A673 (cell line): ENCODE results near the gene MLXIP. TPM values are rescaled to one million over a fixed set of nuclear protein-coding genes. Genes with fewer than 3 reads are reported as not detected.

Experiments used
- BruUV-seq: library from RNA; stranded (reverse); fragments of 400-500 nt; replicated peaks from 2 replicates; lab custom pipeline; 2021; lab: Mats Ljungman, UMichigan
- CTCF ChIA-PET: fragments of 300-600 bp; sonication (Branson Sonifier 250); formaldehyde crosslinking; loops from one replicate; lab custom pipeline; 2022; ENCODE audit warnings: antibody characterized with exemption; lab: Charles Lee
- POLR2A ChIA-PET: fragments of 300-600 bp; sonication (Branson Sonifier 250); formaldehyde crosslinking; loops from one replicate; lab custom pipeline; 2022; ENCODE audit warnings: antibody characterized with exemption; ENCODE audit not compliant: low non-redundant PET; lab: Charles Lee
- DNase-seq: peaks from one replicate; pipeline ENCODE4 v3.0.0-alpha.2; 2015; ENCODE audit warnings: low spot score
- H3K27ac ChIP-seq: fragments of 200-600 bp; sonication (generic); 2 replicates; pipeline ENCODE4 v1.5.1; 2016; ENCODE audit warnings: mixed run types, low read depth, mild to moderate bottlenecking, mixed read lengths, antibody characterized with exemption, low read length; ENCODE audit not compliant: poor library complexity, severe bottlenecking
- H3K27me3 ChIP-seq: fragments of 200-600 bp; sonication (generic); replicated peaks from 2 replicates; pipeline ENCODE4 v1.6.1; 2017; ENCODE audit warnings: mixed run types, low read depth, mild to moderate bottlenecking, mixed read lengths, antibody characterized with exemption, low read length; ENCODE audit not compliant: insufficient read depth, poor library complexity
- H3K36me3 ChIP-seq: fragments of 200-600 bp; sonication (generic); 2 replicates; pipeline ENCODE4 v1.6.1; 2016; ENCODE audit warnings: mixed run types, mild to moderate bottlenecking, mixed read lengths, antibody characterized with exemption, low read length; ENCODE audit not compliant: insufficient read depth, poor library complexity, severe bottlenecking
- H3K4me1 ChIP-seq: fragments of 200-600 bp; sonication (generic); 2 replicates; pipeline ENCODE4 v1.6.1; 2017; ENCODE audit warnings: mixed run types, mild to moderate bottlenecking, mixed read lengths, antibody characterized with exemption, low read length; ENCODE audit not compliant: insufficient read depth, poor library complexity, severe bottlenecking
- H3K4me3 ChIP-seq: fragments of 200-600 bp; sonication (generic); 2 replicates; pipeline ENCODE4 v1.5.1; 2016; ENCODE audit warnings: low read depth, mixed run types, mild to moderate bottlenecking, mixed read lengths, low read length; ENCODE audit not compliant: poor library complexity, severe bottlenecking
- H3K9me3 ChIP-seq: fragments of 200-600 bp; sonication (generic); 2 replicates; pipeline ENCODE4 v1.6.1; 2016; ENCODE audit warnings: mixed run types, low read depth, mild to moderate bottlenecking, mixed read lengths, antibody characterized with exemption, low read length; ENCODE audit not compliant: poor library complexity, severe bottlenecking
- CTCF ChIP-seq: fragments of 300-800, 200-600 bp; sonication (generic); conservative IDR thresholded peaks from 2 replicates; pipeline ENCODE4 v1.5.1; 2017; ENCODE audit warnings: low read depth, mild to moderate bottlenecking, antibody characterized with exemption, low read length, moderate library complexity, mixed read lengths
- EZH2 ChIP-seq: fragments of 200-600 bp; sonication (generic); IDR thresholded peaks from 2 replicates; pipeline ENCODE4 v1.6.1; 2017; ENCODE audit warnings: borderline replicate concordance, low read depth, mild to moderate bottlenecking, mixed read lengths, antibody characterized with exemption, low read length; ENCODE audit not compliant: poor library complexity, severe bottlenecking
- intact Hi-C: fragments of 100-400 bp; cut with micrococcal nuclease; formaldehyde crosslinking; loops from one replicate; pipeline ENCODE4 v1.10.0; 2022; ENCODE audit not compliant: unreplicated experiment
- total RNA-seq: library from RNA; stranded (reverse); gene quantifications from 2 replicates; pipeline ENCODE4 v1.2.3, GENCODE V29; 2021

MLXIP gene
- total RNA-seq, 1 experiment from 2014 or later, result 32.7 TPM

GRCh38 chr12:122079532-122080081, 1.1 kb downstream of the MLXIP start:
- H3K27ac ChIP-seq, result peak overlapping the region; percentile 13
- TF ChIP-seq EZH2, result no peak
- no peak for TF ChIP-seq CTCF
- H3K36me3 ChIP-seq, result no peaks in the 10 kb centered on the region
- intact Hi-C loops, result no loop called here
- peaks cover 30% of the 10 kb centered on the region for H3K4me1 ChIP-seq
- POLR2A ChIA-PET, result no interaction called here
- no TSS peak for BruUV-seq
- CTCF ChIA-PET, result no interaction called here
- no peaks in the 10 kb centered on the region for H3K9me3 ChIP-seq
- H3K27me3 ChIP-seq, result no peaks in the 10 kb centered on the region
- DNase-seq, result no peak
- peak overlapping the region; percentile 68 for H3K4me3 ChIP-seq

DNA sequence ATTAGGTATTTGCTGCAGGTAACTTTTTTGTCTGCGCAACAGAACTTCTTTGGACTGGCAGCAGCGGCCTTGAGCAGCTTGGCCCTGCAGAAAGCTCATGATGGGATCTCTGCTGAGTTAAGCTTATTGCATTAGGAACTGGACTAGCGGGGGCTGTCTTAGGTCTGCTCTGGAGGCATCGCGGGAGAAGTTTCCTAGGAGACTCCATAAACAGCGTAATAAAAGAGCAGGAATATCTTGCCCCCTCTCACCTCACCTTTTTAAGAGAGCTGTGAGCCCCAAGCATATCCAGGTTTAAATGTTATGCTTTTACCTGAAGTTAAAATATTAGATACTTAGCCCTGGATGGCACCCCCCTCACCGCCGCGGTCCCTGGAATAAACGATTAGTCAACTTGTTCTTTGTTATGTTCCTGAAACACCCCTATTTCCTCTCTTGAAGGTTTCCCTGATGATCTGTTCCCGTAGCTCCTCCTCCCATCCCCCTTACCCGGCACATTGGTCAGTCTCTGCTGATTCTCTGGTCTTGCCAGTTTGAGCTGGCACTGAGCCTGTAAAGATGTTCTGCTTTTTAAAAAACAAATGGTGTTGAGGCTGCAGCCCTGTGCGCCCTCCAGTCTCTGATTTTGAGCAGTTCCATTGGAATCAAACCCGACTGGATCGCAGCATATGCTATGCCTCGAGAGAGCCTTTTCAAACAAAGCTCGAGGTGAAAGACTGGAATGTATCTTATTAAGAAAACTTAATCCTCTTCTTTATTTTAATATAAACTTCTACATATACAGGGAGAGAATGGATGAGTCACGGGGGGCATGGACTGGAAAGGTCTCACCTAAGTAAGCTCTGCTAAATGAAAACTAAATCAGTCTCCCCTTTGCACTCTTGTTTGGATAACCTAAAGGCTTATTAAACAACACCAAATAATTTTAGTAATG, 1.9 kb downstream of the MLXIP start:
- Histone ChIP-seq H3K9me3 (no peaks in the 10 kb centered on the region), H3K27me3 (no peaks in the 10 kb centered on the region), H3K27ac (no peak overlapping the region), H3K4me1 (peaks cover 30% of the 10 kb centered on the region), H3K4me3 (peak overlapping the region; percentile 68), H3K36me3 (no peaks in the 10 kb centered on the region)
- TSS peak; percentile 55 for BruUV-seq
- ChIA-PET POLR2A (interaction anchor here (0.5 to 0.7 kb wide), 2 partner anchors 54 to 209 kb away, joined by 3 to 4 read pairs; no protein-coding TSS in a partner anchor), CTCF (interaction anchor here (1.2 kb wide), 1 partner anchor 26 kb away, joined by 3 read pairs; no protein-coding TSS in a partner anchor)
- no peak for DNase-seq
- intact Hi-C loops, result no loop called here
- TF ChIP-seq EZH2 (no peak), CTCF (no peak)

- TF ChIP-seq CTCF (no peak), EZH2 (no peak)
- Histone ChIP-seq H3K36me3 (no peaks in the 10 kb centered on the region), H3K4me1 (peaks cover 30% of the 10 kb centered on the region), H3K4me3 (peak overlapping the region; percentile 68), H3K27me3 (no peaks in the 10 kb centered on the region), H3K9me3 (no peaks in the 10 kb centered on the region), H3K27ac (no peak overlapping the region)
- intact Hi-C loops, result no loop called here
- no peak for DNase-seq
- CTCF ChIA-PET, result interaction anchor here (1.2 kb wide), 1 partner anchor 27 kb away, joined by 3 read pairs; no protein-coding TSS in a partner anchor
- BruUV-seq, result no TSS peak
- POLR2A ChIA-PET, result interaction anchor here (0.5 kb wide), 1 partner anchor 210 kb away, joined by 4 read pairs; no protein-coding TSS in a partner anchor
Measured at GRCh38 chr12:122081083-122081696, 2.6 kb downstream of the MLXIP start.
